Measurements from ENCODE around the gene ING5.

Gene ING5

GRCh38 chr2:241672243-241673188, 29.3 kb upstream of the ING5 start:
- in situ Hi-C loops (cut with MboI; ENCODE audit: low sequenced_read_pairs) = no loop called here

- in situ Hi-C loops (cut with MboI; ENCODE audit: low sequenced_read_pairs) = no loop called here
Observed at GRCh38 chr2:241673189-241673663, 28.6 kb upstream of the ING5 start.

- in situ Hi-C loops (cut with MboI; ENCODE audit: low sequenced_read_pairs) = no loop called here
Observed at GRCh38 chr2:241673797-241674725, 27.8 kb upstream of the ING5 start.

- in situ Hi-C loops (cut with MboI; ENCODE audit: low sequenced_read_pairs) = no loop called here
Observed at GRCh38 chr2:241675885-241676284, 26.0 kb upstream of the ING5 start.

- in situ Hi-C loops (cut with MboI; ENCODE audit: low sequenced_read_pairs) = no loop called here
Observed at GRCh38 chr2:241676665-241677064, 25.2 kb upstream of the ING5 start.

GRCh38 chr2:241677392-241677791, 24.4 kb upstream of the ING5 start:
- in situ Hi-C loops (cut with MboI; ENCODE audit: low sequenced_read_pairs) = no loop called here

- in situ Hi-C loops (cut with MboI; ENCODE audit: low sequenced_read_pairs) = no loop called here
Observed at GRCh38 chr2:241678307-241678706, 23.5 kb upstream of the ING5 start.

GRCh38 chr2:241678784-241679540, 22.9 kb upstream of the ING5 start:
- in situ Hi-C loops (cut with MboI; ENCODE audit: low sequenced_read_pairs) = no loop called here

- in situ Hi-C loops (cut with MboI; ENCODE audit: low sequenced_read_pairs) = no loop called here
Observed at GRCh38 chr2:241680044-241680443, 21.8 kb upstream of the ING5 start.

GRCh38 chr2:241680827-241681599, 20.8 kb upstream of the ING5 start:
- in situ Hi-C loops (cut with MboI; ENCODE audit: low sequenced_read_pairs) = no loop called here

GRCh38 chr2:241686324-241686649, 15.6 kb upstream of the ING5 start:
- in situ Hi-C loops (cut with MboI; ENCODE audit: low sequenced_read_pairs) = no loop called here

- in situ Hi-C loops (cut with MboI; ENCODE audit: low sequenced_read_pairs) = no loop called here
Observed at GRCh38 chr2:241686650-241687425, 15.0 kb upstream of the ING5 start, which contains the start of gene DTYMK. Gene DTYMK (minus strand): TSS chr2:241686815. CDS start chr2:241686783, 32 bp downstream.

GRCh38 chr2:241689306-241689705, 12.5 kb upstream of the ING5 start:
- in situ Hi-C loops (cut with MboI; ENCODE audit: low sequenced_read_pairs) = no loop called here

- in situ Hi-C loops (cut with MboI; ENCODE audit: low sequenced_read_pairs) = no loop called here
Observed at GRCh38 chr2:241690202-241690717, 11.6 kb upstream of the ING5 start.

- in situ Hi-C loops (cut with MboI; ENCODE audit: low sequenced_read_pairs) = no loop called here
Observed at GRCh38 chr2:241692448-241692847, 9.4 kb upstream of the ING5 start.

GRCh38 chr2:241695651-241696050, 6.2 kb upstream of the ING5 start:
- in situ Hi-C loops (cut with MboI; ENCODE audit: low sequenced_read_pairs) = no loop called here

- in situ Hi-C loops (cut with MboI; ENCODE audit: low sequenced_read_pairs) = no loop called here
Observed at GRCh38 chr2:241701149-241701398, 765 bp upstream of the ING5 start.

- in situ Hi-C loops (cut with MboI; ENCODE audit: low sequenced_read_pairs) = no loop called here
Observed at GRCh38 chr2:241702155-241703031, 554 bp downstream of the ING5 start.

Data from HL-60/S4 treated with retinoic acid at 250 ng/mL for 4 days and 3 days (cell line).